ENCODE results near the gene SIRT4. TPM values are rescaled to one million over a fixed set of nuclear protein-coding genes. Genes with fewer than 3 reads are reported as not detected.
A peak's percentile ranks its signal among the peaks of the same experiment; 100 is the strongest.

The SIRT4 gene
- total RNA-seq, 1 donor from 2014 or later: 3.8 TPM

DNA sequence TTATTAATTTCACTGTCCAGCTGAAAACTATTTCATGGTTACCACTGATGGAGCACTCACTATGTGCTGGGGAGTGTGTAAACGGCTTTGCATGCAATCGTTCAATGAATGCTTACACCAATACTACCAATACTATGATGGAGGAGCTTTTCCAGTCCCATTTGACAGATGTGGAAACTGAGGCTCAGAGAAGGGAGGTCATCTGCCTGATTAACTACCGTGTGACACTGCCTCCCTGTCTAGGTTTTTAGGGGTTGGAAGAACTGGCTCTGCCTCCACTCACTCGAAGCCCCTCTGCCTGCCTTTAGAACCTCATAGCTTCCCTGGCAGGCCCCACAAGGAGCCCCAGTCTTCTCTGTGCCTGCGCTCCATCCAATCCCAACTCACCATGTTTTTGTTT lies 55.0 kb downstream of the SIRT4 start:
- H3K36me3 Mint-ChIP-seq: peaks cover 55% of the 10 kb centered on the region
- Histone ChIP-seq H3F3A (ENCODE audit: low read depth) (peaks cover 67% of the 10 kb centered on the region), H3K9me3 (ENCODE audit: low read depth) (no peaks in the 10 kb centered on the region), H3K27ac (no peak overlapping the region), H3K4me3 (no peak overlapping the region), H2AFZ (replicated peaks) (no peak overlapping the region), H3K9ac (no peak overlapping the region), H3K36me3 (peaks cover 22% of the 10 kb centered on the region), H4K20me1 (ENCODE audit: low read depth) (peaks cover 72% of the 10 kb centered on the region), H3K27me3 (no peaks in the 10 kb centered on the region), H3K4me1 (peaks cover 30% of the 10 kb centered on the region), H3K4me2 (no peak overlapping the region), H3K79me2 (ENCODE audit: low read depth) (peaks cover 41% of the 10 kb centered on the region)
- DNase-seq (ENCODE audit: low spot score): no peak
- H3K27me3 Mint-ChIP-seq (ENCODE audit: insufficient read depth, low read depth): peaks cover 8% of the 10 kb centered on the region
- H3K4me3 Mint-ChIP-seq: peak overlapping the region; percentile 48
- H3K4me1 Mint-ChIP-seq: peaks cover 54% of the 10 kb centered on the region
- peak overlapping the region; percentile 72 for H3K27ac Mint-ChIP-seq
- no peaks in the 10 kb centered on the region for H3K9me3 Mint-ChIP-seq
- no peak for TF ChIP-seq EZH2 (IDR thresholded peaks at IDR 0.05)

DNA sequence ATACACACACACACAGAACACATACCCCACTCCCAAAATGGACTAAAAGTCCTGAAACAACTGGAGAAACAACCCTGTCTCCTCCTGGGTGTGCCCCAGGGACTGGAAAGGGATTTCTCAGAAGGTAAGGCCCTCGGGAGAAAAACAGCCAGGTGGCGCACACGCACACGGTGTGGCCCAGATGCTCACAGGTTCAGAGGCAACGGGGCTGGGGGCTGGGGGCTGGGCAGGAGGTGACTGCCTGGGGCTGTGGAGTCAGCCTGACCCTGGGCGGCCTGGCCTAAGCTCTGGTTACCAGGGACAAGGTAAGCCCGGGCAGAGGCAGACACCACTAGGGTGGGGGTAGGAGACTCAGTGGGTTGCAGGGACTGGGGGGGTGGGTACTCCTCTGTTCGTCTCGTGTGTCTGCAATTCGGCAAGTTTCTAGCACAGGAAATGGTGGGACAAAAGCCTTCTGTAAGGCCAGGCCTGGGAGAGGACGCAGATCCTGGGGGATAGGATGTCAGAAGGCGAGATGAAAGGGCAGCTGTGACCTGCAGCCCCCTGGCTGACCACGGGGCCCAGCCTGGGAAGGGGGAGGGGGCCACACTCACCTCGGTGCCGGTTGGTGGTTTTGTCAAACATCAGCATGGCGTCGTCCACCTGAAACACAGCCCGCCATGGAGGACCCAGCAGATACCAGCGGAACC lies 56.4 kb downstream of the SIRT4 start:
- Histone ChIP-seq H3K27ac (no peak overlapping the region), H4K20me1 (ENCODE audit: low read depth) (peaks cover 81% of the 10 kb centered on the region), H3K79me2 (ENCODE audit: low read depth) (peaks cover 56% of the 10 kb centered on the region), H3K36me3 (peaks cover 22% of the 10 kb centered on the region), H3K4me2 (peak overlapping the region; percentile 6), H3K9ac (no peak overlapping the region), H3K27me3 (no peaks in the 10 kb centered on the region), H3F3A (ENCODE audit: low read depth) (peaks cover 81% of the 10 kb centered on the region), H2AFZ (replicated peaks) (no peak overlapping the region), H3K4me3 (no peak overlapping the region), H3K4me1 (peaks cover 44% of the 10 kb centered on the region), H3K9me3 (ENCODE audit: low read depth) (no peaks in the 10 kb centered on the region)
- peak; percentile 57 for DNase-seq (ENCODE audit: low spot score)
- peaks cover 17% of the 10 kb centered on the region for H3K27me3 Mint-ChIP-seq (ENCODE audit: insufficient read depth, low read depth)
- no peaks in the 10 kb centered on the region for H3K9me3 Mint-ChIP-seq
- peak overlapping the region; percentile 94 for H3K27ac Mint-ChIP-seq
- peak overlapping the region; percentile 44 for H3K4me3 Mint-ChIP-seq
- peaks cover 52% of the 10 kb centered on the region for H3K36me3 Mint-ChIP-seq
- TF ChIP-seq CTCF (IDR thresholded peaks at IDR 0.05): peak; percentile 23
- TF ChIP-seq EZH2 (IDR thresholded peaks at IDR 0.05): no peak
- TF ChIP-seq EZH2phosphoT487 (IDR thresholded peaks at IDR 0.05): no peak
- H3K4me1 Mint-ChIP-seq: peaks cover 68% of the 10 kb centered on the region

- DNase-seq (ENCODE audit: low spot score): no peak
- no peak overlapping the region for H3K4me3 ChIP-seq
These were observed 57.0 kb downstream of the SIRT4 start for GRCh38 chr12:120359128-120359527.

More at GRCh38 chr12:120359128-120359527, 57.0 kb downstream of the SIRT4 start:
- peak overlapping the region; percentile 6 for H3K4me2 ChIP-seq
- peaks cover 81% of the 10 kb centered on the region for H4K20me1 ChIP-seq (ENCODE audit: low read depth)
- no peak overlapping the region for H3K9ac ChIP-seq
- peaks cover 53% of the 10 kb centered on the region for H3K36me3 Mint-ChIP-seq
- peak overlapping the region; percentile 94 for H3K27ac Mint-ChIP-seq
- H3F3A ChIP-seq (ENCODE audit: low read depth): peaks cover 81% of the 10 kb centered on the region
- H3K79me2 ChIP-seq (ENCODE audit: low read depth): peaks cover 59% of the 10 kb centered on the region
- peaks cover 50% of the 10 kb centered on the region for H3K4me1 ChIP-seq
- no peaks in the 10 kb centered on the region for H3K9me3 ChIP-seq (ENCODE audit: low read depth)
- no peaks in the 10 kb centered on the region for H3K27me3 ChIP-seq
- peaks cover 19% of the 10 kb centered on the region for H3K27me3 Mint-ChIP-seq (ENCODE audit: insufficient read depth, low read depth)
- TF ChIP-seq EZH2phosphoT487 (IDR thresholded peaks at IDR 0.05): no peak
- TF ChIP-seq CTCF (IDR thresholded peaks at IDR 0.05): no peak
- TF ChIP-seq EZH2 (IDR thresholded peaks at IDR 0.05): no peak
- H3K27ac ChIP-seq: no peak overlapping the region
- peaks cover 74% of the 10 kb centered on the region for H3K4me1 Mint-ChIP-seq
- no peak overlapping the region for H2AFZ ChIP-seq (replicated peaks)
- H3K4me3 Mint-ChIP-seq: peak overlapping the region; percentile 65
- no peaks in the 10 kb centered on the region for H3K9me3 Mint-ChIP-seq
- peaks cover 18% of the 10 kb centered on the region for H3K36me3 ChIP-seq
